ENCODE data around the gene GSTA1. TPM values are rescaled to one million over a fixed set of nuclear protein-coding genes. Genes with fewer than 3 reads are reported as not detected.
"Not testable (repeated sequence)": the region's sequence is repeated elsewhere in the genome, so short reads cannot be mapped to it uniquely, and the experiment has no call there.

The GSTA1 gene
- total RNA-seq (2022) (0.37 TPM in 1 of 2 replicates, not detected in the other), Bru-seq, nascent RNA (percentile 7 among the genes with signal in this experiment), BruChase-seq, experiment 1, labeled RNA remaining after a 6-hour chase (not detected), BruChase-seq, experiment 2, labeled RNA remaining after a 2-hour chase (not detected)
- long read RNA-seq = 0 reads

- H3K9me3 Mint-ChIP-seq (ENCODE audit: low read depth, unreplicated experiment); H3K36me3 Mint-ChIP-seq (ENCODE audit: insufficient read depth, unreplicated experiment); BruUV-seq (replicated peaks); H3K4me3 Mint-ChIP-seq (ENCODE audit: low read depth, unreplicated experiment); H3K27ac Mint-ChIP-seq (ENCODE audit: unreplicated experiment); DNase-seq; intact Hi-C loops (cut with micrococcal nuclease; ENCODE audit: unreplicated experiment): not testable (repeated sequence)
- Mint-ChIP-seq H3K27me3 (ENCODE audit: unreplicated experiment) (peaks cover 35% of the 10 kb centered on the region), H3K4me1 (ENCODE audit: low read depth, unreplicated experiment) (peaks cover 20% of the 10 kb centered on the region)
- CTCF ChIA-PET = interaction anchor here (0.6 to 1.1 kb wide), 3 partner anchors 41 to 161 kb away, joined by 3 to 13 read pairs (median 3); partner anchors contain the start of gene GSTA2
Observed at GRCh38 chr6:52803668-52804255, at the start of gene GSTA1. Gene GSTA1, minus strand, starts transcription at chr6:52803816. Its CDS starts 4,549 bp downstream, at chr6:52799267.

- BruUV-seq (replicated peaks) = no TSS peak
- Mint-ChIP-seq H3K9me3 (ENCODE audit: low read depth, unreplicated experiment) (peaks cover 10% of the 10 kb centered on the region), H3K4me1 (ENCODE audit: low read depth, unreplicated experiment) (no peaks in the 10 kb centered on the region), H3K4me3 (ENCODE audit: low read depth, unreplicated experiment) (no peak overlapping the region), H3K27ac (ENCODE audit: unreplicated experiment) (no peak overlapping the region), H3K36me3 (ENCODE audit: insufficient read depth, unreplicated experiment) (no peaks in the 10 kb centered on the region), H3K27me3 (ENCODE audit: unreplicated experiment) (peaks cover 95% of the 10 kb centered on the region)
- CTCF ChIA-PET = no interaction called here
- intact Hi-C loops (cut with micrococcal nuclease; ENCODE audit: unreplicated experiment) = no loop called here
- TF ChIP-seq, protein P1, sequence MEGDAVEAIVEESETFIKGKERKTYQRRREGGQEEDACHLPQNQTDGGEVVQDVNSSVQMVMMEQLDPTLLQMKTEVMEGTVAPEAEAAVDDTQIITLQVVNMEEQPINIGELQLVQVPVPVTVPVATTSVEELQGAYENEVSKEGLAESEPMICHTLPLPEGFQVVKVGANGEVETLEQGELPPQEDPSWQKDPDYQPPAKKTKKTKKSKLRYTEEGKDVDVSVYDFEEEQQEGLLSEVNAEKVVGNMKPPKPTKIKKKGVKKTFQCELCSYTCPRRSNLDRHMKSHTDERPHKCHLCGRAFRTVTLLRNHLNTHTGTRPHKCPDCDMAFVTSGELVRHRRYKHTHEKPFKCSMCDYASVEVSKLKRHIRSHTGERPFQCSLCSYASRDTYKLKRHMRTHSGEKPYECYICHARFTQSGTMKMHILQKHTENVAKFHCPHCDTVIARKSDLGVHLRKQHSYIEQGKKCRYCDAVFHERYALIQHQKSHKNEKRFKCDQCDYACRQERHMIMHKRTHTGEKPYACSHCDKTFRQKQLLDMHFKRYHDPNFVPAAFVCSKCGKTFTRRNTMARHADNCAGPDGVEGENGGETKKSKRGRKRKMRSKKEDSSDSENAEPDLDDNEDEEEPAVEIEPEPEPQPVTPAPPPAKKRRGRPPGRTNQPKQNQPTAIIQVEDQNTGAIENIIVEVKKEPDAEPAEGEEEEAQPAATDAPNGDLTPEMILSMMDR (IDR thresholded peaks at IDR 0.05; ENCODE audit: unreplicated experiment) = no peak
- no peak for DNase-seq
Observed at GRCh38 chr6:52849137-52849536, 45.5 kb upstream of the GSTA1 start.

DNA sequence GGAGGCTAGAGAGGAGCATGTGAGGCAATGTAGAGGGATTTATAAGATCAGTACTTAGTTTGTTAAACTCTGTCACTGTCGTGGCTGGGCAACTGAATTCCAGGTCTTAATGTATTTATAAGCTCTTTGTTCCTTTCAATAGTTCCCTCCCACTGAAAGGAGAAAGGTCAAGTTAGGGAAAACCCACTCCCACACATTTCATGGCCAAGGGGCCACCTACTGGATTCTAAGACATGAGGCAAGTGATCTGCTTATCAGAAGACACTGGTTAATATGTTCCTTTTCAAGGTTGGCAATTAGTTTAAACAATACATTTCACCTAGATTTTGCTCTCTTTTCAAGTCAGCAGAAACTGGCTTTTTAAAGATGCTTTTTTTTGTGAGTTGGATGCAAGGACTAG, 42.4 kb upstream of the GSTA1 start:
- Mint-ChIP-seq H3K27ac (ENCODE audit: unreplicated experiment) (no peak overlapping the region), H3K4me1 (ENCODE audit: low read depth, unreplicated experiment) (no peaks in the 10 kb centered on the region), H3K27me3 (ENCODE audit: unreplicated experiment) (peaks cover 64% of the 10 kb centered on the region), H3K9me3 (ENCODE audit: low read depth, unreplicated experiment) (peaks cover 6% of the 10 kb centered on the region), H3K4me3 (ENCODE audit: low read depth, unreplicated experiment) (no peak overlapping the region), H3K36me3 (ENCODE audit: insufficient read depth, unreplicated experiment) (no peaks in the 10 kb centered on the region)
- BruUV-seq (replicated peaks) = no TSS peak
- intact Hi-C loops (cut with micrococcal nuclease; ENCODE audit: unreplicated experiment) = no loop called here
- TF ChIP-seq, protein P1 (IDR thresholded peaks at IDR 0.05; ENCODE audit: unreplicated experiment) = no peak
- DNase-seq = no peak
- CTCF ChIA-PET = no interaction called here

DNA sequence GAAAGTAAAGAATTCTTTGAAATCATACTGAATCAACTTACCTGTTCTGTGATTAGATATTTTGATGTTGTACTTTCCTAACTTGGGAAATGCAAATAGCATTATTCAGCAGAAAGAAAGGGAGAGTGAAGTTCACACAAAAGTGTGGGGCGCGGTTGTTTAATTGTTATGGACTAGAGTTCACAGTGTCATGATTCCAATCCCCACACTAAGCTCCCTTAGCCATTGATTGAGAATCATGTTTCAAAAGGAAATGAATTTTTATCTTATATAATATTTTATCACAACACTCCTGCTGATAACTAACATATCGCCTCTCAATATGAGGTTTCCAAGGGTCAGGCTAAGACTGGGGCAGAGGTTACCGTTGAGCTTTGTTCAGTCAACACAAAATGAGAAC, 40.0 kb upstream of the GSTA1 start:
- Mint-ChIP-seq H3K4me3 (ENCODE audit: low read depth, unreplicated experiment) (no peak overlapping the region), H3K9me3 (ENCODE audit: low read depth, unreplicated experiment) (peaks cover 3% of the 10 kb centered on the region), H3K27ac (ENCODE audit: unreplicated experiment) (no peak overlapping the region), H3K27me3 (ENCODE audit: unreplicated experiment) (peaks cover 40% of the 10 kb centered on the region), H3K36me3 (ENCODE audit: insufficient read depth, unreplicated experiment) (no peaks in the 10 kb centered on the region), H3K4me1 (ENCODE audit: low read depth, unreplicated experiment) (no peaks in the 10 kb centered on the region)
- TF ChIP-seq, protein P1 (IDR thresholded peaks at IDR 0.05; ENCODE audit: unreplicated experiment) = no peak
- no peak for DNase-seq
- CTCF ChIA-PET = no interaction called here
- BruUV-seq (replicated peaks) = no TSS peak
- intact Hi-C loops (cut with micrococcal nuclease; ENCODE audit: unreplicated experiment) = no loop called here

All from Calu3 (cell line).